Stimulated activated CD8-positive, alpha-beta memory T cell treated with anti-CD3 and anti-CD28 coated beads, Interleukin-12 subunit alpha, Interleukin-12 subunit beta, amount 100 ng/mL, for 24 hours (primary cell): ENCODE measurements around the gene TULP3.
"Not testable (repeated sequence)": the region's sequence is repeated elsewhere in the genome, so short reads cannot be mapped to it uniquely, and the experiment has no call there.

ENCODE experiments used
- DNase-seq: peaks from one replicate; pipeline ENCODE4 v3.0.0-alpha.2; 2020; ENCODE audit errors: extremely low read depth

The TULP3 gene

GRCh38 chr12:2890388-2891239 is at the start of gene TULP3:
Gene TULP3, plus strand, starts transcription at chr12:2890891. Its CDS starts 57 bp downstream, at chr12:2890948.
- DNase-seq: peak; percentile 96

DNA sequence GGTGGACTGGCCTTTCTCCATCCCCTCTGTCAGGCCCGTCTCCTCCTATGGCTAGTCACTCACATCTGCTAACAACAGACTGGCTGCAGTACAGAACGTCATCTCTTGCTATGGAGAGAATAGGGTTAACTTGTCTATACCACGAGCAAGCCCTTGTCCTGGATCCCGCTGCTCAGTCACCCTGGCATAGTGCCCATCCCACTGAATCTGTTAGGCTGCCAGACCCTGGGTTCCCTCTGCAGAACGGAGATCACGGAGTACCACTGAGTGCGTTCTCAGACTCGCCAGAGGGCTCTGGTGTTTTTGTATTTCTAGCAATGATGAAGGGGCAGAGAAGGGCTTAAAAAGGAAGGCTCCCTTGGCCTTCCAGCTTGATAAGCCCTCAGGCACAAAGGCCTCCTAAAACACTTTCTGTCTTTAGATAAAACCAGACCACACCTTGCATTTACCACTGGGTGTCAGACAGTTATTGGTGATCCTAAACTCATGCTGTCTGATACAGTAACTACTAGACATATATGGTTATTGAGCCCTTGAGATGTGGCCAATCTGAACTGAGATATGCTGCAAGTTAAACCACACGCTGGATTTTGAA is 49.5 kb upstream of the TULP3 start:
- no peak for DNase-seq

- DNase-seq: no peak
These were observed 47.7 kb upstream of the TULP3 start for GRCh38 chr12:2842948-2843347.

GRCh38 chr12:2844786-2845185 is 45.9 kb upstream of the TULP3 start:
- DNase-seq: no peak

DNA sequence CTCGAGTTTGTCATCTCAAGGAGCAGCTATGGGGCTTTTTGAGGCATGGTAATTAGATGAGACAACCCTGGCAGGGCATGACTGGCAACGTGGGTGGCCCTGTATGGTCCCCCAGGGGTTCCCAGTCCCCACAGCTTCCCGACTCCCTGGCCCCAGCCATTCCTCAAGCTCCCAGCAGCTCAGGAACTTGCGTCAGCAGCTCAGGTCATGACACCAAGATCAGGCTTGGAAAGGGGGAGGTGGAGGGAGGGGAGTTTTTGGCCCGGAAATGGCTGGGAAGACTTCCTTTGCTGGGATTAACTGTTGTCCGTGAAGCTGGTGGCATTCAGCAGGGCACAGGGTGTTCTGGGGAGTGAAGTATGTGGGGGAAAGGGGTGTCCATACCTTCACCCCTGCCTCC is 45.4 kb upstream of the TULP3 start:
- DNase-seq: no peak

GRCh38 chr12:2851931-2852330 is 38.8 kb upstream of the TULP3 start:
- no peak for DNase-seq

- DNase-seq: no peak
These were observed 37.1 kb upstream of the TULP3 start for GRCh38 chr12:2853626-2854025.

DNA sequence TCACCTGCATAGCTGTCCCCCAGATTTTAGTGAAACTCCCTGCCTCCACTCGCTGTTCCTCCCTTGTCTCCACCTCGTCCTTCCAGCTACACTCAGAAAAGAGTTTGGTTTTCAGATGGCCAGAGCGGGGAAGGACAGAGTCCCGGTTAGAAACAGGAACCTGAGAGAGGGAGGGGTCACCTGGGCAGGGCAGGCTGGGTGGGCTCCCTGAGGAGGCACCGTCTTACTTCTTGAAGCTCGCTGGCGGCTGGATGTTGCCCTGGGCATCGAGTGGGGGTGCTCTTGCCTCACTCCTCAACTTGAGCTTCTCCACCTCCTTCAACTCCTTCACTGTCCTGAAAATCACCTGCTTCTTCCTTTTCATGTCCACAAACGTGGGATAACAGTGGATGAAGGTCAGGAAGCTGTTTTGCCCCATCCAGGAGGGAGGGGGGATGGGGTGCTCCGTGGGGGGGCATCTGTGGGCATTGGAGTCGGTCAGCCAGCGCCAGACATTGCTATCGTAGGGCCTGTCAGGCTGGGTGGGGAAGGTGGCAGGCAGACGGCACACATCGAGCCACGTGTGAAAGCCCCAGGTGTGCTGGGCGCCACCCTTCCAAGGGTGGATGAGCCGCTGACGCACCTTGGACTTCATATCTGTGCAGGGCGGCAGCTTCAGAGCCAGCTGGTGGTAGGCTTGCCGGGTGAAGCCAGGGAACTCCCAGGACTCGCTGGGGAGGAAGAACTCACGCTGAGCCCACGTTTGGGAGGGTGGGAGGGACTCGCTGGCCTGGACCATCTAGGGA is 35.8 kb upstream of the TULP3 start:
- no peak for DNase-seq

DNA sequence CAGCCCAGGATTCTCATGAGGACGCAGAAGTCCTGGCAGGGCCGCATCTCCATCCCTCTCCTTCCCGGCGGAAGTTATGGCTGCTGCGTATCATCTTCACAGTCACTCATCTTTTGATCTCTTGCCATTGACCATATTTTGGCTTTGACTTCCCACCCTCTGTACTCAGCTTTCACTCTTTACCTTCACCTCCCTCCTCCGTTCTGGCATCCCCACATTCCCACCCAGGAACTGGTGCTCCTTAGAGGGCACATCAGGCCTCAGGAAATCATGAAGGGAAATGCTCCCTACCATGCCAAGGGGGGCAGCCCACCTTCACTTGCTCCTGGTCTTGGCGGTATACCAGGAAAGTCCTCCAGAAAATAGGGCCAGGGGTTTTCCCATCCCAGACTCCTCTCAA is 35.1 kb upstream of the TULP3 start:
- DNase-seq: no peak

- DNase-seq: no peak
These were observed 34.6 kb upstream of the TULP3 start for GRCh38 chr12:2856051-2856450.

DNA sequence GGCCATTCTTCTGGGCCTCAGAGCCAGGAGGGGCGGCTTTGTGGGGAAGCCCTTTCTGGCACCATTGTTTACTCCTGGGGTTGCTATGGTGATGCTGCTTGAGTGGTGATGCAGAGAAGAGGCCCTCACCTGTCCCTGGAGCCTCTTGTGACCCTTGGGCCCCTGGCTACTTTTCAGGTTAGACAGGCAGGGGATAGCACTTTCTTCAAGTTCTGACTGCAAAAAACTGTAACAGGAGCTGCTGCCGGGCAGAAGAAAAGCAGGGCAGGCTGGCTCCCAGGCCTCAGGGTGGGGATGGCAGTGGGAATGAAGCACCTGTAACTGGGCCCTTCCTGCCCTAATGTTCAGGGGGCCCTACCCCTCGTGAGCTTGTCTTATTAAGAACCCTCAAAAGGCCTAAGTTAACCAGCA is 33.7 kb upstream of the TULP3 start, which contains the start of gene TEX52:
Gene TEX52, minus strand, starts transcription at position 19 of the 411 bp plus-strand sequence. Its CDS starts 13 bp downstream, at position 6.
- no peak for DNase-seq

DNA sequence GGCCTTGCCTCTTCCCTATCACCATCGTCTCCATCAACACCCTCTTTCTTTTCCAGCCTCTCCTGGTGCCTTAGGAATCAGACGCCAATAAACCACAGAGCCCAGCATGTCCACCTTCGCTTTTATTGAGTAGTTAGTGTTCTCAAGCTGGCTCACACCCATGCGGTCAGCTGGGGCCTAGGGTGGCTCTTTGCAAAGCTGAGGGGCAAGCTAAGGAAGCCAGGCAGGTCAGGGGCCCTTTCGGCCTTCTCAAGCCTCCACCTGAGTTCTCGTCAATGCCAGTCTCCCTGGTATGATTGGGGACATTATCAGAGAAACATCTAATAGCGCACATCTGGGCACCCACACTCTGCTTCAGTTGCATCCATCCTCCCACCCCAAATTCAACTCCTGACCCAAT is 33.1 kb upstream of the TULP3 start:
- DNase-seq: no peak

GRCh38 chr12:2858334-2858733 is 32.4 kb upstream of the TULP3 start:
- DNase-seq: no peak

DNA sequence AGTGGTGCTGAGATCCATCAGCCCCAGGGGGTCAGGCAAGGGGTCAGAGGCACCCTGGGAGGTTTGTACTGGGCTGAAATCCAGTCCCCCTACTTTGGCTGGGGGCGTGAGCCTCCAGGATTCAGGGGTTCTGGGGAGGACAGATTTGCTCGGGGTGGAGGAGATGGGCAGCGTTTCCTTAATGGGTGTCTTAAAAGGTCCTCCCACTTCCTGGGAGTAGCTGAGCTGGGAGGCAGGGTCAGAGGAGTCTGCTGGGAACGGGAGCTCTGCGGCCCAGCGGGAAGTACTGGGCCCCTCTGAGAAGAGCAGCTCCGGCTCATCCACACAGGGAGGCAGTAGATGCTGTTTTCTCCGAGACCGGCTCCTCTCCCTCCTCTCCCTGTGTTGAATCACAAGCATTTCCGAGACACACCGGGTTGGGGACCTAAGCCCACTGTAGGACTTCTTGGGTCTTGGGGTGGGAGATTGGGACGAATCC is 31.7 kb upstream of the TULP3 start:
- no peak for DNase-seq

DNA sequence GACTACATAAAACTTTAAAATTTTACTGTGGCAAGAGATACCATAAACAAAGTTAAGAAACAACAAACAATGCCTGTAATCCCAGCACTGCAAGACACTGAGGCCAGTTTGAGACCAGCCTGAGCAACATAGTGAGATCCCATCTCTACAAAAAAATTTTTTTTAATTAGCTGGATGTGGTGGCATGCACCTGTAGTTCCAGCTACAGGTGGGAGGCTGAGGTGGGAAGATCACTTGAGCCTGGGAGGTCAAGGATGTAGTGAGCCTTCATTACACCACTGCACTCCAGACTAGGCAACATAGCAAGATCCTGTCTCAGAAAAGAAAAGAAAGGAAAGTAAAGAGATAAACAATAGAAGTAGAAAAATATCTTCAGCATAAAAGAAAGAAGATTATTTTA is 30.5 kb upstream of the TULP3 start:
- no peak for DNase-seq

DNA sequence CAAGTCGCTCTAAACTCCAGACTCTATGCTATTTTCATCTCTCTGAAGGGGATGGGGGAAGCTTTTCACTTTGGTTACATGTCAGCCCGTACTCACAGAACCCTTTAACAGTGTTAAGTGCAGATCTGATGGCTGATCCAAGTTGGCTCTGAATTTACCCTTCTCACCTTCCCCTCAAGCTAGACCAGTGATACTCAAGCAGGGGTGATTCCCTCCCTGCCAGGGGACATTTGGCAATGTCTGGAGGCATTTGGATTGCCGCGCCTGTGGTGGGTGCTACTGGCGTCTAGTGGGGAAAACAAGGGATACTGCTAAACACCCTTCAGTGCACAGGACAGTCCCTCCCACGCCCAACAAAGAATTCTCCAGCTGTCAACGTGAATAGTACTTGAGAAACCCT is 27.8 kb upstream of the TULP3 start:
- no peak for DNase-seq

GRCh38 chr12:2863402-2863801 is 27.3 kb upstream of the TULP3 start:
- DNase-seq: not testable (repeated sequence)

DNA sequence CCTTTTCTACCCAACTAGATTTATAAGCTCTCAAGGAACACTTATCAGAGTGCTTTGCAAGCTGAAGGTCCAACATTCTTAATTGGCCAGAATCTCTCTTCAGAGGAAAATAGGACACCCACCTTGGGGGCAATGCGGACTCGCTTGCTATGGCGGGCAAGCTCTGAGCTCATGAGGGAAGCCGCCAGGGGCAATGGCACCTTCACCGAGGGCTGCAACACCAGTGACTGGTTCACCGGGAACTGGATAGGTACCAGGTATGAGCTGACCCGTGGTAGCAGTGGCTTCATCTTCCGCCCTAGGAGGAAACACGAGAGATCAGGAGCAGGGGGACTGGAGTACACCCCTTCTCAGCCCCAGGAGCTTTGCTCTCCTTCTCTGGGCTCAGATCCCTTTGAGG is 26.5 kb upstream of the TULP3 start:
- no peak for DNase-seq

GRCh38 chr12:2868986-2869632 is 21.6 kb upstream of the TULP3 start:
- DNase-seq: not testable (repeated sequence)

DNA sequence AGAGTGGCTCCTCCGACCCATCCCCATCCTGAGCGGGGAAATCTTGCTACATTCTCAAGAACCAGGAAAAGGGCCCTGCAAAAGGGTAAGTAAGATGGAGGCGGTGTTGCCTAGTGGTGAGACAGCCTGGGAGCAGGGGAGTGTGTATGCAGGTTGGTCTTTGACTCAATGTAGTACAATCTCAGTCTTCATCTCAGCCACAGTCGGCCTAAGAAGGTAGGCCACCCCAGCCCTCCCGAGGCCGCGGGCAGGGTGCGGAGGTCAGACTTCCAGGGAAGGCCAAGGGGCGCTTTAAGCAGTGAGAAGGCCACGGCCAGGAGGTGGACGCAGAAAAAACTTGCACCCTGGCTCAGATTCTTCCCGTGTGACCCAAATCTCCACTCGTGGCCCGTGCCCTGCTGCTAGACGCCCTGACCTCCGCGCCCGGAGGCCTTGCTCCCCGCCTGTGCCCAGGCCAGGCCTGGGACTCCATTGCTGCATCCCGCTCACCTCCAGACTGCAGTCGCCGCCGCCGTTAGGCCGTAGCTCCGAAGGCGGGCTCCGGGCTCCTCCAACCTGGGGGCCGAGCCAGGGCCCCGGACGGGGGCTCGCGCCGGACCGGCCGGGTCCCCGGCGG is 14.2 kb upstream of the TULP3 start:
- DNase-seq: no peak
